ENCODE measurements around the gene C1QL4.
"Not testable (repeated sequence)": the region's sequence is repeated elsewhere in the genome, so short reads cannot be mapped to it uniquely, and the experiment has no call there.

C1QL4 gene

GRCh38 chr12:49333778-49334177 lies 3.2 kb downstream of the C1QL4 start:
- DNase-seq (ENCODE audit: low read depth) = not testable (repeated sequence)

- no peak for DNase-seq (ENCODE audit: low read depth)
Observed at GRCh38 chr12:49332891-49333371, 4.1 kb downstream of the C1QL4 start.

GRCh38 chr12:49332441-49332861 lies 4.5 kb downstream of the C1QL4 start:
- DNase-seq (ENCODE audit: low read depth) = no peak

- no peak for DNase-seq (ENCODE audit: low read depth)
Observed at GRCh38 chr12:49331380-49332222, 5.4 kb downstream of the C1QL4 start.

GRCh38 chr12:49330631-49331379 lies 6.2 kb downstream of the C1QL4 start:
- DNase-seq (ENCODE audit: low read depth) = no peak

- no peak for DNase-seq (ENCODE audit: low read depth)
Observed at GRCh38 chr12:49330032-49330619, 6.9 kb downstream of the C1QL4 start.

- DNase-seq (ENCODE audit: low read depth) = no peak
Observed at GRCh38 chr12:49328816-49329215, 8.2 kb downstream of the C1QL4 start.

- DNase-seq (ENCODE audit: low read depth) = no peak
Observed at GRCh38 chr12:49327887-49328286, 9.1 kb downstream of the C1QL4 start.

- no peak for DNase-seq (ENCODE audit: low read depth)
Observed at GRCh38 chr12:49327368-49327767, 9.6 kb downstream of the C1QL4 start.

- no peak for DNase-seq (ENCODE audit: low read depth)
Observed at GRCh38 chr12:49325606-49326005, 11.4 kb downstream of the C1QL4 start.

GRCh38 chr12:49323524-49324097 lies 13.4 kb downstream of the C1QL4 start:
- no peak for DNase-seq (ENCODE audit: low read depth)

GRCh38 chr12:49322708-49323523 lies 14.1 kb downstream of the C1QL4 start, which contains the start of gene TROAP:
TROAP (plus strand) TSS chr12:49323255; CDS start chr12:49323609, 354 bp downstream.
- peak; percentile 92 for DNase-seq (ENCODE audit: low read depth)

- DNase-seq (ENCODE audit: low read depth) = no peak
Observed at GRCh38 chr12:49322367-49322707, 14.7 kb downstream of the C1QL4 start.

GRCh38 chr12:49320411-49321103 lies 16.4 kb downstream of the C1QL4 start:
- not testable (repeated sequence) for DNase-seq (ENCODE audit: low read depth)

GRCh38 chr12:49317118-49317517 lies 19.9 kb downstream of the C1QL4 start:
- DNase-seq (ENCODE audit: low read depth) = not testable (repeated sequence)

- DNase-seq (ENCODE audit: low read depth) = no peak
Observed at GRCh38 chr12:49314811-49315210, 22.2 kb downstream of the C1QL4 start.

- DNase-seq (ENCODE audit: low read depth) = not testable (repeated sequence)
Observed at GRCh38 chr12:49310451-49311000, 26.5 kb downstream of the C1QL4 start.

- no peak for DNase-seq (ENCODE audit: low read depth)
Observed at GRCh38 chr12:49309386-49309785, 27.6 kb downstream of the C1QL4 start.

- no peak for DNase-seq (ENCODE audit: low read depth)
Observed at GRCh38 chr12:49305762-49306510, 31.1 kb downstream of the C1QL4 start.

GRCh38 chr12:49304161-49304560 lies 32.8 kb downstream of the C1QL4 start:
- no peak for DNase-seq (ENCODE audit: low read depth)

Measured in T-helper 22 cell (primary cell).